T-helper 1 cell treated with Interleukin-12 subunit alpha and Interleukin-12 subunit beta and Interleukin-4 antibody, amounts not matched to agents 30 μg/mL and 1 μg/mL, for 36 hours (primary cell): ENCODE measurements around the gene SIVA1.

Experiments used
- H3K27ac Mint-ChIP-seq: one replicate; pipeline ENCODE4 v1.8.0; 2021; ENCODE audit warnings: mild to moderate bottlenecking, mixed read lengths
- H3K27me3 Mint-ChIP-seq: one replicate; pipeline ENCODE4 v1.8.0; 2021; ENCODE audit warnings: low read depth, mixed read lengths
- H3K36me3 Mint-ChIP-seq: one replicate; pipeline ENCODE4 v1.8.0; 2021; ENCODE audit warnings: low read depth, mixed read lengths
- H3K4me1 Mint-ChIP-seq: one replicate; pipeline ENCODE4 v1.8.0; 2021; ENCODE audit warnings: low read depth, mixed read lengths
- H3K4me3 Mint-ChIP-seq: one replicate; pipeline ENCODE4 v1.8.0; 2021; ENCODE audit warnings: mild to moderate bottlenecking, moderate library complexity, mixed read lengths
- H3K9me3 Mint-ChIP-seq: one replicate; pipeline ENCODE4 v1.8.0; 2021; ENCODE audit warnings: mixed read lengths

The SIVA1 gene

GRCh38 chr14:104794099-104794498, 41.2 kb downstream of the SIVA1 start:
- peak overlapping the region; percentile 83 for H3K27ac Mint-ChIP-seq

DNA sequence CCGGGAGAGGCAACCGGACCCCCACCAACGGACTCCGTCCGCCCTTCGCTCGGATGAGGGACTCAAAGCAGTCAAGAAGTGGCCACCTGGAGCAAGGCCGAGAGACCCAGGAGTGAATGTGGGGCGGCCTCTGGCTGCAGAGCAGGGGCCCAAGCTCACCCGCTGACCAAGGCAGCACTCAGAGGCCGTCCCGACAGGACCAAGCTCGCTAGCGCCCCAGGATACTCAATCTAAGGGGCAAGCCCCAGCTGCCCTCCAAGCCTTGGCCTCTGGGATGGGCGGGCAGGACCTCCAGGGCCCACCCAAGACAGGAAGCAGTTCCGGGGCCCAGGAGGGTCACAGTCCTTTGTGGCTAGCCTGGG, 41.7 kb downstream of the SIVA1 start:
- Mint-ChIP-seq H3K9me3 (no peaks in the 10 kb centered on the region), H3K36me3 (peaks cover 6% of the 10 kb centered on the region), H3K4me3 (peak overlapping the region; percentile 86), H3K27me3 (peaks cover 14% of the 10 kb centered on the region), H3K27ac (peak overlapping the region; percentile 83), H3K4me1 (peaks cover 40% of the 10 kb centered on the region)

More at GRCh38 chr14:104794099-104794498, 41.2 kb downstream of the SIVA1 start:
- Mint-ChIP-seq H3K36me3 (peaks cover 6% of the 10 kb centered on the region), H3K27me3 (peaks cover 10% of the 10 kb centered on the region), H3K9me3 (no peaks in the 10 kb centered on the region), H3K4me1 (peaks cover 35% of the 10 kb centered on the region), H3K4me3 (peak overlapping the region; percentile 86)

- H3K9me3 Mint-ChIP-seq: no peaks in the 10 kb centered on the region
- peak within 1 kb of the TSS; percentile 86 for H3K4me3 Mint-ChIP-seq
- H3K4me1 Mint-ChIP-seq: peaks cover 45% of the 10 kb centered on the region
- peak within 1 kb of the TSS; percentile 83 for H3K27ac Mint-ChIP-seq
- peaks cover 14% of the 10 kb centered on the region for H3K27me3 Mint-ChIP-seq
- H3K36me3 Mint-ChIP-seq: peaks cover 6% of the 10 kb centered on the region
Measured at GRCh38 chr14:104794993-104795780, 42.2 kb downstream of the SIVA1 start, which contains the start of gene AKT1. TSS of gene AKT1 (minus strand) at chr14:104795748. CDS start at chr14:104792643, 3,105 bp downstream.

- peak overlapping the region; percentile 73 for H3K4me3 Mint-ChIP-seq
- peak overlapping the region; percentile 36 for H3K27ac Mint-ChIP-seq
- H3K27me3 Mint-ChIP-seq: peaks cover 14% of the 10 kb centered on the region
- no peaks in the 10 kb centered on the region for H3K9me3 Mint-ChIP-seq
- H3K4me1 Mint-ChIP-seq: peaks cover 45% of the 10 kb centered on the region
- peaks cover 3% of the 10 kb centered on the region for H3K36me3 Mint-ChIP-seq
Measured at GRCh38 chr14:104795781-104796686, 43.1 kb downstream of the SIVA1 start.

GRCh38 chr14:104796687-104797081, 43.7 kb downstream of the SIVA1 start:
- peaks cover 43% of the 10 kb centered on the region for H3K4me1 Mint-ChIP-seq
- H3K9me3 Mint-ChIP-seq: no peaks in the 10 kb centered on the region
- peak overlapping the region; percentile 73 for H3K4me3 Mint-ChIP-seq
- peak overlapping the region; percentile 36 for H3K27ac Mint-ChIP-seq
- H3K36me3 Mint-ChIP-seq: no peaks in the 10 kb centered on the region
- peaks cover 14% of the 10 kb centered on the region for H3K27me3 Mint-ChIP-seq

DNA sequence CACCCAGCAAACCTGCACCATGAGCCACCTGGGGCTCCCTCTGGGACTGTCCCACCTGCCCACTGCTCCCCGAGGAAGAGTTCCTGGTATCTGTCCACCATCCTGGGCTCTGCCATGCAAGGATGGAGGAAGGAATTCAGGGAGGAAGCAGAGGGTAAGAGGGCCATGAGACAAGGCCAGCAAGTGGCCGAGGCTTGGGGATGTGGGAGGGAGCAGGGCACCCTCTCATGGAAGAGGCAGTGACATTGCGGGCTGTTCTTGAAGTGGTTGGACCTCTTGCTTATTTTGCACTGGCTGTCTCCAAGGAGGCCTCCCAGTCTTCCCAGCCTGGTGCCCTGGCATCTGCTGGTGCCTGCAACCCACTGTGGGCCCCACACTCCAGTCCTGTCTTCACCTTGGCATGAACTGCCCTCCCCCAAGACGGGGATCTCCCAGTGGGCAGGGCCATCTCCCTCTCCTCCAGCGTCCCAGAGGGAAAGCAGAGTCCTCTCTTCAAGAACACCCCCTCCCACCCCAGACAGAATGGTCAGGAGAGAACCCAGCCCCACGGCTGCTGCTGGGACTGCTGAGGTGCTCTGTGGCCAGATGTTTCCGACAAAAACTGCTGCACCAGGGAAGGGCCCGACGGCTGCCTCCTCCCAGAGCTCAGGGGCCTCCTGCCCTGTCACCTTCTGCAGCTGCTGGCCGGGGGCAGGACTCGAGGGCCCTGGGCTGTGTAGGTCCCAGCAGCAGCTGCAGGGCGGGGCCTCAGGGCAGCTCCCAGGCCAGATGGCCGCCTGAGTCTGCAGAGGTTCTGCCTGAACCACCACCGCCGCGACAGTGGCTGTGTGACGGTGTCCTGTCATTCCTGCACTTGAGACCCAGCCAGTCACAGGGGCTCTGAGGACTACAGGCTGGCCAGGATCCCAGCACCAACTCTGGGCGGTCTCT, 44.4 kb downstream of the SIVA1 start:
- peaks cover 14% of the 10 kb centered on the region for H3K27me3 Mint-ChIP-seq
- no peaks in the 10 kb centered on the region for H3K36me3 Mint-ChIP-seq
- peaks cover 43% of the 10 kb centered on the region for H3K4me1 Mint-ChIP-seq
- peak overlapping the region; percentile 26 for H3K27ac Mint-ChIP-seq
- no peak overlapping the region for H3K4me3 Mint-ChIP-seq
- H3K9me3 Mint-ChIP-seq: no peaks in the 10 kb centered on the region

DNA sequence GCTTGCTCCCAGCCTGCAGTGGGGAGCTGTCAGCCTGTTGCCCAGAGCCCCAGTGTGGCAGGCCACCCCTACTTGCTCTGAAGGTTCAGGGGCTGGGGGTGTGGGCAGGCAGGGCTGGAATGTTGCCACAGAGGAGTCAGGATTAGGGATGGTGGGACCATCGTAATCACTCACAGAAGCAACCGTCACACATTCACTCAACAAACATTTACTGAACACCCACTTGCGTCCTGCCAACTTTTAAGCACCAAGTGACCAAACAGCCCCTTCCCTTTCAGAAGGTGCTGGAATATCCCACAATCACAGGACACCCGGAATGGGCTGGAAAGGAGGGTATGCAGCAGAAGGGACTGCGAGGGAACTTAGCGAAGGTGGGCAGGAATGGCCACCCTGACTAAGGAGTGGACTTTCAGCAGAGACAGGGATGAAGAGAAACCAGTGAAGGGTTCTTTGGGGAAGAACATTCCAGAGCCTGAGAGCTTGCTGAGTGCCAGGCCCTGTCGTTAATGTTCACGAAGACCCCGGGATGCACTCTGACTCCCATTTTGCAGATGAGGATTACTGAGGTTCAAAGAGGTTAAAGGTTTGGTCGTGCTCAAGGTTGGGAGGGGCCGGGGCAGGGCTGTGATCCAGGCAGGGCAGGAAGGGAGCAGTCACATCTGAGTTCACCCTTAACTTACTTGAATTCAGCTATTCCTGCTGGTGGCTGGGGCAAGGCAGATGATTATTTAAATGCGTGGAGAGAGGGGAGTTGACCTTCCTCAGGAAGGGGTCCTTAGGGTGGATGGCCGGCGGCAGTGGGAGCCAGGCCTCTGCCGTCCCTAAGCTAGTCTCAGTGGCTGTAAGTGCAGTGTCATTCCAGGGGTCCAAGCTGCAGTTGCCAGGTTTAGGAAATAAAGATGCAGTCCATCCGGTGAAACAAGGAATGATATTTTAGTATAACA, 45.6 kb downstream of the SIVA1 start:
- Mint-ChIP-seq H3K9me3 (no peaks in the 10 kb centered on the region), H3K4me3 (peak overlapping the region; percentile 33), H3K4me1 (peaks cover 37% of the 10 kb centered on the region), H3K27ac (peak overlapping the region; percentile 62), H3K36me3 (peaks cover 2% of the 10 kb centered on the region), H3K27me3 (peaks cover 14% of the 10 kb centered on the region)

DNA sequence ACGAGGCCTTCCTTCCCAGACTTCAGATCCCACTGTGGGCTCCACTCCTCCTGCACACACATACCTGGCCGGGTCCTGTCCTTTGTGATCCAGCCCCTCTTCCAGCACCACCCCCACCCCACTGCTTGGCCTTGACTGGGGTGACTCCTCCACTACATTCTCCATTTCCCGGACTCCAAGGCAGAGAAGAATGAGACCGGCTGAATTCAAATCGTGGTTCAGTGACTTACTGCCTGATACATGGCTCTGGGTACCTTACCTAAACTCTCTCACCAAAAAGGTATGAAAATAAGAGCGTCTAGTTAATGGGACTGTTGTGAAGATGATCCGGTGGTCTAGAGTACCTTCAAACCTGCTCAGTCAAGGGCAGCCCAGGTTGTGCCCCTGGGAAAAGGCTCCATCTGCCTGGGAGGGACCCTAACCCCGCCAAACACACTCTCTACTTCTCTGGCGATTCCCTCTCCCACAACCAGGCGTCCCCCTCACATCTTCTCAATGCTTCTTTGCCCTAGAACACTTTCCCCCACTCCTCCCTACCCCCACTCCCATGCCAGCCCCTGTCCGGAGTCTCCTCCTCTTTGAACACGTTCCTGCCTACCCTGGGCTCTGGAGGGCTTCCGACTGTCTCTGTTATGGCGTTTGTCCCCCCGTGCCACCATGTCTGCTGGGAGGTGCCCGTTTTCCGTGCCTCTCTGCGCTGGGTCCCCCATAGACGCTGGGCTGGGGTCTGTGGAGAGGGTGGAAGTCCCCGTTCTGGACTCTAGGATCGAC, 46.5 kb downstream of the SIVA1 start:
- peaks cover 2% of the 10 kb centered on the region for H3K36me3 Mint-ChIP-seq
- H3K27ac Mint-ChIP-seq: peak overlapping the region; percentile 42
- peak overlapping the region; percentile 33 for H3K4me3 Mint-ChIP-seq
- H3K9me3 Mint-ChIP-seq: no peaks in the 10 kb centered on the region
- H3K27me3 Mint-ChIP-seq: peaks cover 14% of the 10 kb centered on the region
- peaks cover 30% of the 10 kb centered on the region for H3K4me1 Mint-ChIP-seq

- Mint-ChIP-seq H3K4me3 (peak overlapping the region; percentile 33), H3K4me1 (peaks cover 29% of the 10 kb centered on the region)
Measured at GRCh38 chr14:104800015-104800770, 47.2 kb downstream of the SIVA1 start.

DNA sequence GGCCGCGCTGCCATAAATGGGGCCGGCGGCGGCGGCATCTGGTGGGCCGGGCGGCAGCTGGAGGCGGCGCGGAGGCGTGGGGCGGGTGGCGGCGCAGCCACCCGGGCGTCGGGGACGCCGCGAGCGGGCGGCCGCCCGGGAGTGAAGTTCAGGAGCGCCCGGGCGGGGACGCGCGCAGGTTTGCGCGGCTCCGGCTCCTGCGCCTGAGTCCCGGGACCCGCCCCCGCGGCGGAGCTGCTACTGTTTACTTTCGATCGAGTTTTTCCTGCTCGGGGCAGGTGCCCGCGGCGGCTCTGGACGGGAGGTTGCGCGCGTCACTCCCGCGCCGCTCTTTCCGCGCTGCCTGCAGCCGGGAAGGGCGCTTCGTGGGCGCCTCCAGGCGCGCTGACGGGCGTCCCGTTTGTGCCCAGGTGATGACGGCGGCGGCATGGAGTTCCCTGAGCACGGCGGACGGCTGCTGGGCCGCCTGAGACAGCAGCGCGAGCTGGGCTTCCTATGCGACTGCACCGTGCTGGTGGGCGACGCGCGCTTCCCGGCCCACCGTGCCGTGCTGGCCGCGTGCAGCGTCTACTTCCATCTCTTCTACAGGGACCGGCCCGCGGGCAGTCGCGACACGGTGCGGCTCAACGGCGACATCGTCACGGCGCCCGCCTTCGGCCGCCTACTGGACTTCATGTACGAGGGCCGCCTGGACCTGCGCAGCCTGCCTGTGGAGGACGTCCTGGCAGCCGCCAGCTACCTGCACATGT, 48.0 kb downstream of the SIVA1 start, which contains the start of gene ZBTB42:
Gene ZBTB42, plus strand, starts transcription at position 331 of the 749 bp plus-strand sequence. Its CDS starts 97 bp downstream, at position 428.
- Mint-ChIP-seq H3K27me3 (peaks cover 14% of the 10 kb centered on the region), H3K4me1 (peaks cover 28% of the 10 kb centered on the region), H3K9me3 (no peaks in the 10 kb centered on the region)

More at GRCh38 chr14:104800015-104800770, 47.2 kb downstream of the SIVA1 start:
- peak overlapping the region; percentile 42 for H3K27ac Mint-ChIP-seq
- peaks cover 2% of the 10 kb centered on the region for H3K36me3 Mint-ChIP-seq
- H3K9me3 Mint-ChIP-seq: no peaks in the 10 kb centered on the region
- H3K27me3 Mint-ChIP-seq: peaks cover 14% of the 10 kb centered on the region

More for the DNA sequence above, 48.0 kb downstream of the SIVA1 start, which contains the start of gene ZBTB42:
- Mint-ChIP-seq H3K27ac (peak within 1 kb of the TSS; percentile 73), H3K4me3 (peak within 1 kb of the TSS; percentile 91), H3K36me3 (peaks cover 2% of the 10 kb centered on the region)
